CD14-positive monocyte (primary cell): ENCODE results near the gene TSHZ1. TPM values are rescaled to one million over a fixed set of nuclear protein-coding genes. Genes with fewer than 3 reads are reported as not detected.
A peak's percentile ranks its signal among the peaks of the same experiment; 100 is the strongest.

Source experiments
- DNase-seq, 3 donors: peaks; one replicate each; pipeline ENCODE4 v3.0.0-alpha.2; 2011 to 2022
- H2AFZ ChIP-seq: 2 replicates; pipeline ENCODE4 v1.6.0; 2012; ENCODE audit warnings: mild to moderate bottlenecking, low read depth, low read length, inconsistent platforms; ENCODE audit not compliant: insufficient read depth, poor library complexity, severe bottlenecking
- H3K27ac ChIP-seq, 2 donors: 1 replicate in 1 of 2; 2 replicates in 1 of 2; pipeline ENCODE4 v1.5.1; 2012 to 2013; ENCODE audit warnings: low read length in 2 of 2, control low read depth in 1 of 2, inconsistent platforms in 1 of 2, low read depth in 1 of 2, mild to moderate bottlenecking in 1 of 2
- H3K27me3 ChIP-seq, 2 donors: one replicate each; pipeline versions ENCODE4 v1.6.0 to v1.6.1; 2011 to 2013; ENCODE audit warnings: low read length in 2 of 2; ENCODE audit not compliant: control insufficient read depth in 2 of 2, insufficient read depth in 2 of 2
- H3K36me3 ChIP-seq, 2 donors: replicated peaks in 1 of 2; 1 replicate in 1 of 2; 2 replicates in 1 of 2; pipeline versions ENCODE4 v1.5.1 to v1.6.1; 2012 to 2013; ENCODE audit warnings: low read length in 2 of 2, control low read depth in 1 of 2, inconsistent platforms in 1 of 2, mild to moderate bottlenecking in 1 of 2; ENCODE audit not compliant: insufficient read depth in 2 of 2, control insufficient read depth in 1 of 2
- H3K4me1 ChIP-seq, 2 donors: 1 replicate in 1 of 2; 2 replicates in 1 of 2; pipeline versions ENCODE4 v1.5.1 to v1.6.1; 2012 to 2013; ENCODE audit warnings: low read length in 2 of 2, control low read depth in 1 of 2, inconsistent platforms in 1 of 2, mild to moderate bottlenecking in 1 of 2, moderate library complexity in 1 of 2; ENCODE audit not compliant: insufficient read depth in 2 of 2, control insufficient read depth in 1 of 2
- H3K4me2 ChIP-seq: replicated peaks from 2 replicates; pipeline ENCODE3; 2012; ENCODE audit warnings: low read length, moderate library complexity, mild to moderate bottlenecking; ENCODE audit not compliant: poor library complexity, severe bottlenecking; ENCODE audit errors: extremely low read depth
- H3K4me3 ChIP-seq, 3 experiments: fragments of 200-600 bp in 1 of 3; sonication (generic) in 1 of 3; replicated peaks in 1 of 3; 1 replicate in 2 of 3; 2 replicates in 1 of 3; pipeline ENCODE4 v1.5.1; 2011 to 2013; ENCODE audit warnings: low read length in 3 of 3, mild to moderate bottlenecking in 3 of 3, control low read depth in 2 of 3, low read depth in 2 of 3, inconsistent platforms in 1 of 3, moderate library complexity in 1 of 3
- H3K79me2 ChIP-seq: 2 replicates; pipeline ENCODE4 v1.6.0; 2012; ENCODE audit warnings: mild to moderate bottlenecking, control low read depth, inconsistent platforms, low read length, moderate library complexity; ENCODE audit not compliant: insufficient read depth
- H3K9ac ChIP-seq: 2 replicates; pipeline ENCODE4 v1.6.0; 2017; ENCODE audit warnings: low read length, mild to moderate bottlenecking; ENCODE audit not compliant: insufficient read depth, poor library complexity, severe bottlenecking
- H3K9me3 ChIP-seq, 2 donors: replicated peaks in 1 of 2; 1 replicate in 1 of 2; 2 replicates in 1 of 2; pipeline versions ENCODE4 v1.5.1 to v1.6.1; 2012 to 2013; ENCODE audit warnings: low read length in 2 of 2, control low read depth in 1 of 2; ENCODE audit not compliant: control insufficient read depth in 1 of 2, insufficient read depth in 1 of 2
- H4K20me1 ChIP-seq: 2 replicates; pipeline ENCODE4 v1.6.0; 2012; ENCODE audit warnings: mild to moderate bottlenecking, low read length, control low read depth, moderate library complexity; ENCODE audit not compliant: insufficient read depth
- H3K27ac Mint-ChIP-seq, 7 donors: one replicate each; pipeline ENCODE4 v1.8.0; 2020; ENCODE audit warnings: mild to moderate bottlenecking in 7 of 7, mixed read lengths in 7 of 7, moderate library complexity in 6 of 7, inconsistent platforms in 2 of 7
- H3K27me3 Mint-ChIP-seq, 3 donors: one replicate each; pipeline ENCODE4 v1.8.0; 2021 to 2022; ENCODE audit warnings: low read depth in 3 of 3, mild to moderate bottlenecking in 3 of 3, mixed read lengths in 3 of 3, moderate library complexity in 3 of 3, inconsistent platforms in 1 of 3
- H3K36me3 Mint-ChIP-seq, 2 donors: one replicate each; pipeline ENCODE4 v1.8.0; 2020; ENCODE audit warnings: mixed read lengths in 2 of 2, inconsistent platforms in 1 of 2, mild to moderate bottlenecking in 1 of 2
- H3K4me1 Mint-ChIP-seq: one replicate; pipeline ENCODE4 v1.8.0; 2020; ENCODE audit warnings: mild to moderate bottlenecking, mixed read lengths
- H3K4me3 Mint-ChIP-seq, 2 donors: one replicate each; pipeline ENCODE4 v1.8.0; 2020; ENCODE audit warnings: mild to moderate bottlenecking in 2 of 2, mixed read lengths in 2 of 2, moderate library complexity in 1 of 2
- H3K9me3 Mint-ChIP-seq, 7 donors: one replicate each; pipeline ENCODE4 v1.8.0; 2020 to 2022; ENCODE audit warnings: mixed read lengths in 7 of 7, mild to moderate bottlenecking in 6 of 7, moderate library complexity in 6 of 7, inconsistent platforms in 2 of 7
- WGBS: methylation state at CpG from one replicate; pipeline ENCODE4 v1.1.5; 2013; ENCODE audit warnings: missing lambda C conversion rate; ENCODE audit not compliant: insufficient coverage; 5-methylcytosine and 5-hydroxymethylcytosine counted together
- intact Hi-C, 2 donors: fragments of 100-400 bp; cut with micrococcal nuclease; formaldehyde crosslinking; loops; one replicate each; pipeline versions ENCODE4 v1.15.0 to v1.15.1; 2023
- polyA plus RNA-seq, 3 donors: library from polyadenylated mRNA; depleted of rRNA in 1 of 3; unstranded in 2 of 3; stranded (reverse) in 1 of 3; fragments of 300-500 nt in 2 of 3; fragments of >200 nt in 1 of 3; fragmentation: Illumina TruSeq in 2 of 3; gene quantifications; 1 replicate in 2 of 3; 2 replicates in 1 of 3; pipeline ENCODE4 v1.2.3, GENCODE V29; 2012 to 2021
- TF ChIP-seq, protein P1 (sequence below): fragments of 200-600 bp; IDR thresholded peaks from one replicate; pipeline ENCODE4 v1.8.0; 2022; ENCODE audit warnings: antibody characterized with exemption, mild to moderate bottlenecking

The TSHZ1 gene
- polyA plus RNA-seq, 3 donors: 0.76 to 3.3 (median 1.4) TPM

DNA sequence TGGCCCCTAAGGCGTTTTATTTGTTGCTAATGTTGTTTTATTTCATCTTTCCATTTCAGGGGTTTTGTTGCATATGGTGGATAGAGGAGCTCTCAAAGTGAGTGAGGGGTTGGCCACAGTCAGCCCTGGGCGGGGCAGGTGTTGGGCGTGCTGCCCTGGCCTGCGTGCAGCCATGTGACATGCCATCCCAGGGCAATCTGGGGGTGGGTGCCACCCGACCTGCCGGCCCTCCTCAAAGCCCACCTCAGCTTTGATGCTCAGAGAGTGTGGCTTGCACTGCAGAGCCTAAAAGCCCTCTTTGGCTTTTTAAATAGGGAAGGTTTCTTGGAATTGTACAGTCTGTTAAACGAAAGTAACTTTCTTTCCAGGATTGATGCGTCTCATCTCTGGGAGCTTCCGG, 18.4 kb downstream of the TSHZ1 start:
- peak overlapping the region in 1 of 7 donors; percentile 61 for H3K27ac Mint-ChIP-seq

GRCh38 chr18:75229437-75229836, 18.8 kb downstream of the TSHZ1 start:
- Mint-ChIP-seq H3K4me3 (no peak overlapping the region), H3K27ac (peak overlapping the region in 2 of 7 donors; percentile 40 to 65), H3K36me3 (peaks cover 9 to 18% of the 10 kb centered on the region in 2 donors), H3K9me3 (no peaks in the 10 kb centered on the region), H3K4me1 (peaks cover 33% of the 10 kb centered on the region), H3K27me3 (peaks cover 1 to 7% (median 3%) of the 10 kb centered on the region in 3 donors)
- Histone ChIP-seq H3K4me3 (no peak overlapping the region), H3K79me2 (peaks cover 25% of the 10 kb centered on the region), H3K27me3 (no peaks in the 10 kb centered on the region), H4K20me1 (peaks cover 76% of the 10 kb centered on the region), H2AFZ (no peak overlapping the region), H3K4me1 (peaks cover 10 to 31% of the 10 kb centered on the region in 2 donors), H3K9me3 (no peaks in the 10 kb centered on the region), H3K9ac (no peak overlapping the region), H3K27ac (no peak overlapping the region), H3K36me3 (no peaks in the 10 kb centered on the region), H3K4me2 (no peak overlapping the region)
- intact Hi-C loops: no loop called here
- WGBS: 100% methylated on average over 3 of the region's 8 CpGs
- DNase-seq: no peak
- TF ChIP-seq, protein P1, sequence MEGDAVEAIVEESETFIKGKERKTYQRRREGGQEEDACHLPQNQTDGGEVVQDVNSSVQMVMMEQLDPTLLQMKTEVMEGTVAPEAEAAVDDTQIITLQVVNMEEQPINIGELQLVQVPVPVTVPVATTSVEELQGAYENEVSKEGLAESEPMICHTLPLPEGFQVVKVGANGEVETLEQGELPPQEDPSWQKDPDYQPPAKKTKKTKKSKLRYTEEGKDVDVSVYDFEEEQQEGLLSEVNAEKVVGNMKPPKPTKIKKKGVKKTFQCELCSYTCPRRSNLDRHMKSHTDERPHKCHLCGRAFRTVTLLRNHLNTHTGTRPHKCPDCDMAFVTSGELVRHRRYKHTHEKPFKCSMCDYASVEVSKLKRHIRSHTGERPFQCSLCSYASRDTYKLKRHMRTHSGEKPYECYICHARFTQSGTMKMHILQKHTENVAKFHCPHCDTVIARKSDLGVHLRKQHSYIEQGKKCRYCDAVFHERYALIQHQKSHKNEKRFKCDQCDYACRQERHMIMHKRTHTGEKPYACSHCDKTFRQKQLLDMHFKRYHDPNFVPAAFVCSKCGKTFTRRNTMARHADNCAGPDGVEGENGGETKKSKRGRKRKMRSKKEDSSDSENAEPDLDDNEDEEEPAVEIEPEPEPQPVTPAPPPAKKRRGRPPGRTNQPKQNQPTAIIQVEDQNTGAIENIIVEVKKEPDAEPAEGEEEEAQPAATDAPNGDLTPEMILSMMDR: no peak

More for the DNA sequence above, 18.4 kb downstream of the TSHZ1 start:
- no peaks in the 10 kb centered on the region for H3K27me3 ChIP-seq
- Mint-ChIP-seq H3K4me1 (peaks cover 37% of the 10 kb centered on the region), H3K36me3 (peaks cover 9 to 18% of the 10 kb centered on the region in 2 donors), H3K4me3 (no peak overlapping the region), H3K27me3 (peaks cover 1 to 7% (median 3%) of the 10 kb centered on the region in 3 donors), H3K9me3 (no peaks in the 10 kb centered on the region)
- DNase-seq: no peak
- H3K4me1 ChIP-seq: peaks cover 11 to 34% of the 10 kb centered on the region in 2 donors
- no peak overlapping the region for H3K4me3 ChIP-seq
- H2AFZ ChIP-seq: no peak overlapping the region
- no peaks in the 10 kb centered on the region for H3K36me3 ChIP-seq
- no peak overlapping the region for H3K27ac ChIP-seq
- no peaks in the 10 kb centered on the region for H3K9me3 ChIP-seq
- no peak overlapping the region for H3K4me2 ChIP-seq
- WGBS: 86% methylated on average over 6 of the region's 9 CpGs
- peaks cover 78% of the 10 kb centered on the region for H4K20me1 ChIP-seq
- TF ChIP-seq, protein P1: no peak
- peaks cover 29% of the 10 kb centered on the region for H3K79me2 ChIP-seq
- intact Hi-C loops: no loop called here
- H3K9ac ChIP-seq: no peak overlapping the region
